Measurements from ENCODE around the gene CREBRF.

The CREBRF gene

GRCh38 chr5:173078878-173079277 lies 22.7 kb downstream of the CREBRF start:
- Mint-ChIP-seq H3K4me3 (no peak overlapping the region), H3K36me3 (ENCODE audit: low read depth) (peaks cover 20% of the 10 kb centered on the region), H3K4me1 (no peaks in the 10 kb centered on the region), H3K27ac (no peak overlapping the region), H3K27me3 (ENCODE audit: low read depth, poor library complexity) (peaks cover 5% of the 10 kb centered on the region), H3K9me3 (peaks cover 6% of the 10 kb centered on the region)
- no peak for DNase-seq
- TF ChIP-seq, protein P1, sequence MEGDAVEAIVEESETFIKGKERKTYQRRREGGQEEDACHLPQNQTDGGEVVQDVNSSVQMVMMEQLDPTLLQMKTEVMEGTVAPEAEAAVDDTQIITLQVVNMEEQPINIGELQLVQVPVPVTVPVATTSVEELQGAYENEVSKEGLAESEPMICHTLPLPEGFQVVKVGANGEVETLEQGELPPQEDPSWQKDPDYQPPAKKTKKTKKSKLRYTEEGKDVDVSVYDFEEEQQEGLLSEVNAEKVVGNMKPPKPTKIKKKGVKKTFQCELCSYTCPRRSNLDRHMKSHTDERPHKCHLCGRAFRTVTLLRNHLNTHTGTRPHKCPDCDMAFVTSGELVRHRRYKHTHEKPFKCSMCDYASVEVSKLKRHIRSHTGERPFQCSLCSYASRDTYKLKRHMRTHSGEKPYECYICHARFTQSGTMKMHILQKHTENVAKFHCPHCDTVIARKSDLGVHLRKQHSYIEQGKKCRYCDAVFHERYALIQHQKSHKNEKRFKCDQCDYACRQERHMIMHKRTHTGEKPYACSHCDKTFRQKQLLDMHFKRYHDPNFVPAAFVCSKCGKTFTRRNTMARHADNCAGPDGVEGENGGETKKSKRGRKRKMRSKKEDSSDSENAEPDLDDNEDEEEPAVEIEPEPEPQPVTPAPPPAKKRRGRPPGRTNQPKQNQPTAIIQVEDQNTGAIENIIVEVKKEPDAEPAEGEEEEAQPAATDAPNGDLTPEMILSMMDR (IDR thresholded peaks at IDR 0.05), result no peak

DNA sequence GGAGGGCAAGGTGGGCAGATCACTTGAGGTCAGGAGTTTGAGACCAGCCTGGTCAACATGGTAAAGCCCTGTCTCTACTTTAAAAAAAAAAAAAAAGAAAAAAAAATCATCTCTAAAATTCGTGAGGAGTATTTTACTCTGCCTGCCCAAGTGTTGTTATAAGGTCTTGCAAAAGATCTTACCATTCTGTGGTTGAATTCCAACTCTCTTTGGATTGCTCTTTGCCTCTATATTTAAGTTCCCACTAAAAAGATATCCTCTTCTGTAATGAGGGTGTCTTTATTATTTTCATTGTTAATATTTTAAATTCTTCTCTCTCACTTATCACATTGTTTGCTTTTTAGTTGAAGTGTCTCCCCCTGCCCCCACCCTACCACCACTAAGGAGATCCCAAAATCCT lies 33.4 kb downstream of the CREBRF start:
- no peak overlapping the region for H3K27ac Mint-ChIP-seq
- no peak for DNase-seq
- H3K4me3 Mint-ChIP-seq, result no peak overlapping the region
- no peaks in the 10 kb centered on the region for H3K9me3 Mint-ChIP-seq
- H3K36me3 Mint-ChIP-seq (ENCODE audit: low read depth), result peaks cover 27% of the 10 kb centered on the region
- TF ChIP-seq, protein P1 (IDR thresholded peaks at IDR 0.05), result no peak
- no peaks in the 10 kb centered on the region for H3K4me1 Mint-ChIP-seq
- H3K27me3 Mint-ChIP-seq (ENCODE audit: low read depth, poor library complexity), result no peaks in the 10 kb centered on the region

DNA sequence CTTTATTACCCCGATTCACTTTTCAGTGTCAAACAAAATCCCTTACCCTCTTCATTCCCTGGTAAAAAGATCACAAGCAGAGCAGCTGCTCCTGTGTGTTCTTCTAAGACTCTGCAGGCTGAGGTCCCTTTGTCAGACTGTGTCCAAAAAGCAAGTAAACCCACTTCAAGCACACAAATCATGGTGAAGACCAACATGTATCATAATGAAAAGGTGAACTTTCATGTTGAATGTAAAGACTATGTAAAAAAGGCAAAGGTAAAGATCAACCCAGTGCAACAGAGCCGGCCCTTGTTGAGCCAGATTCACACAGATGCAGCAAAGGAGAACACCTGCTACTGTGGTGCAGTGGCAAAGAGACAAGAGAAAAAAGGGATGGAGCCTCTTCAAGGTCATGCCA lies 34.5 kb downstream of the CREBRF start:
- no peaks in the 10 kb centered on the region for H3K4me1 Mint-ChIP-seq
- no peak overlapping the region for H3K4me3 Mint-ChIP-seq
- no peaks in the 10 kb centered on the region for H3K27me3 Mint-ChIP-seq (ENCODE audit: low read depth, poor library complexity)
- TF ChIP-seq, protein P1 (IDR thresholded peaks at IDR 0.05), result no peak
- H3K9me3 Mint-ChIP-seq, result no peaks in the 10 kb centered on the region
- peaks cover 28% of the 10 kb centered on the region for H3K36me3 Mint-ChIP-seq (ENCODE audit: low read depth)
- H3K27ac Mint-ChIP-seq, result peak overlapping the region; percentile 25
- no peak for DNase-seq

GRCh38 chr5:173091981-173092380 lies 35.8 kb downstream of the CREBRF start:
- TF ChIP-seq, protein P1 (IDR thresholded peaks at IDR 0.05), result no peak
- H3K4me1 Mint-ChIP-seq, result no peaks in the 10 kb centered on the region
- no peak for DNase-seq
- H3K27me3 Mint-ChIP-seq (ENCODE audit: low read depth, poor library complexity), result no peaks in the 10 kb centered on the region
- peaks cover 18% of the 10 kb centered on the region for H3K36me3 Mint-ChIP-seq (ENCODE audit: low read depth)
- no peak overlapping the region for H3K4me3 Mint-ChIP-seq
- H3K27ac Mint-ChIP-seq, result no peak overlapping the region
- H3K9me3 Mint-ChIP-seq, result no peaks in the 10 kb centered on the region

GRCh38 chr5:173093606-173094005 lies 37.5 kb downstream of the CREBRF start:
- no peak overlapping the region for H3K4me3 Mint-ChIP-seq

More at GRCh38 chr5:173093606-173094005, 37.5 kb downstream of the CREBRF start:
- TF ChIP-seq, protein P1 (IDR thresholded peaks at IDR 0.05), result no peak
- Mint-ChIP-seq H3K27me3 (ENCODE audit: low read depth, poor library complexity) (peaks cover 3% of the 10 kb centered on the region), H3K4me1 (no peaks in the 10 kb centered on the region), H3K36me3 (ENCODE audit: low read depth) (peaks cover 18% of the 10 kb centered on the region), H3K9me3 (no peaks in the 10 kb centered on the region), H3K27ac (no peak overlapping the region)
- DNase-seq, result no peak
